NB4 (cell line): ENCODE results near the gene PIP5K1B.
"Not testable (repeated sequence)": the region's sequence is repeated elsewhere in the genome, so short reads cannot be mapped to it uniquely, and the experiment has no call there.

Source experiments
- DNase-seq: peaks from one replicate; pipeline ENCODE4 v3.0.0; 2010; ENCODE audit warnings: low read depth
- H3K4me3 ChIP-seq: one replicate; pipeline ENCODE4 v1.5.1; 2011; ENCODE audit warnings: mild to moderate bottlenecking, low read depth, low read length, moderate library complexity
- CTCF ChIP-seq: IDR thresholded peaks from one replicate; pipeline ENCODE4 v1.5.1; 2012; ENCODE audit warnings: low read depth, low read length
- MAX ChIP-seq: IDR thresholded peaks from 2 replicates; pipeline ENCODE4 v1.6.1; 2011; ENCODE audit warnings: low read depth, low read length
- MYC ChIP-seq: IDR thresholded peaks from 2 replicates; pipeline ENCODE4 v1.6.1; 2011; ENCODE audit warnings: low read depth, low read length
- POLR2A ChIP-seq: IDR thresholded peaks from 2 replicates; pipeline ENCODE4 v1.6.1; 2011; ENCODE audit warnings: mild to moderate bottlenecking; ENCODE audit not compliant: insufficient read length; ENCODE audit errors: extremely low read depth

The PIP5K1B gene

GRCh38 chr9:68980341-68980914 is 275.4 kb downstream of the PIP5K1B start:
- no peak for TF ChIP-seq MAX
- no peak overlapping the region for H3K4me3 ChIP-seq
- DNase-seq = no peak

- TF ChIP-seq POLR2A = no peak
- TF ChIP-seq MYC = no peak
- no peak for TF ChIP-seq MAX
- TF ChIP-seq CTCF = no peak
- peak; percentile 19 for DNase-seq
- H3K4me3 ChIP-seq = no peak overlapping the region
Measured at GRCh38 chr9:68981789-68982188, 276.7 kb downstream of the PIP5K1B start.

- TF ChIP-seq CTCF (no peak), MYC (no peak), MAX (no peak), POLR2A (no peak)
- DNase-seq = no peak
- H3K4me3 ChIP-seq = no peak overlapping the region
Measured at GRCh38 chr9:68983008-68983411, 278.0 kb downstream of the PIP5K1B start.

- TF ChIP-seq CTCF = no peak
- no peak for TF ChIP-seq POLR2A
- no peak for TF ChIP-seq MYC
- no peak for TF ChIP-seq MAX
- H3K4me3 ChIP-seq = no peak overlapping the region
- DNase-seq = no peak
Measured at GRCh38 chr9:68983522-68984424, 278.7 kb downstream of the PIP5K1B start.

GRCh38 chr9:68986949-68987348 is 281.9 kb downstream of the PIP5K1B start:
- DNase-seq, H3K4me3 ChIP-seq: not testable (repeated sequence)

- no peak for TF ChIP-seq POLR2A
- TF ChIP-seq CTCF = no peak
- TF ChIP-seq MAX = no peak
- TF ChIP-seq MYC = no peak
- no peak overlapping the region for H3K4me3 ChIP-seq
- DNase-seq = no peak
Measured at GRCh38 chr9:68991457-68991856, 286.4 kb downstream of the PIP5K1B start.
